Uterus (tissue), 4 donors: ENCODE results near the gene METTL21C. TPM values are rescaled to one million over a fixed set of nuclear protein-coding genes. Genes with fewer than 3 reads are reported as not detected.

Experiments used
- DNase-seq, 2 donors: peaks; one replicate each; pipeline ENCODE4 v3.0.0-alpha.2; 2019 to 2020
- H3K27ac ChIP-seq, 2 donors: fragments of 200-600 bp; sonication (generic); 1 replicate in 1 of 2; 2 replicates in 1 of 2; pipeline ENCODE4 v1.5.1; 2016 to 2018
- H3K27me3 ChIP-seq, 2 donors: fragments of 200-600 bp; sonication (generic); one replicate each; pipeline ENCODE4 v1.5.1; 2018 to 2019; ENCODE audit warnings: control low read depth in 1 of 2
- H3K36me3 ChIP-seq, 2 donors: fragments of 200-600 bp; sonication (generic); one replicate each; pipeline ENCODE4 v1.5.1; 2019; ENCODE audit warnings: control low read depth in 1 of 2
- H3K4me1 ChIP-seq, 2 donors: fragments of 200-600 bp; sonication (generic); one replicate each; pipeline ENCODE4 v1.5.1; 2018 to 2019; ENCODE audit warnings: control low read depth in 1 of 2
- H3K4me3 ChIP-seq, 2 donors: fragments of 200-600 bp; sonication (generic); 1 replicate in 1 of 2; 2 replicates in 1 of 2; pipeline ENCODE4 v1.5.1; 2018 to 2019; ENCODE audit warnings: mild to moderate bottlenecking in 1 of 2
- H3K9me3 ChIP-seq, 2 donors: fragments of 200-600 bp; sonication (generic); one replicate each; pipeline ENCODE4 v1.5.1; 2019; ENCODE audit warnings: control low read depth in 1 of 2
- POLR2A ChIP-seq, 2 donors: fragments of 450-650 bp; IDR thresholded peaks; one replicate each; pipeline ENCODE4 v1.6.1; 2016; ENCODE audit warnings: antibody characterized with exemption in 2 of 2, mild to moderate bottlenecking in 1 of 2, moderate library complexity in 1 of 2
- intact Hi-C: fragments of 100-400 bp; cut with DNase I; formaldehyde crosslinking; loops from one replicate; pipeline ENCODE4 v1.15.1; 2023; ENCODE audit warnings: low total_unique reads
- total RNA-seq, 4 donors: library from RNA; depleted of rRNA in 3 of 4; stranded (reverse); fragments of >200 nt in 3 of 4; gene quantifications; one replicate each; pipeline versions ENCODE4 v1.1.0 to v1.2.4, GENCODE V29; 2014 to 2023
- TF ChIP-seq, protein P1 (sequence below), 4 experiments: fragments of 200-600 bp in 2 of 4; fragments of 450-650 bp in 2 of 4; sonication (generic) in 2 of 4; IDR thresholded peaks; one replicate each; pipeline ENCODE4 v1.5.1; 2016 to 2019; ENCODE audit warnings: antibody characterized with exemption in 4 of 4, mild to moderate bottlenecking in 2 of 4, moderate library complexity in 1 of 4
- donor health status: DM: yes; HTN: yes; CAD: no.

The METTL21C gene
- total RNA-seq, 4 donors from 2014 or later = 0.41 TPM; not detected in 3

DNA sequence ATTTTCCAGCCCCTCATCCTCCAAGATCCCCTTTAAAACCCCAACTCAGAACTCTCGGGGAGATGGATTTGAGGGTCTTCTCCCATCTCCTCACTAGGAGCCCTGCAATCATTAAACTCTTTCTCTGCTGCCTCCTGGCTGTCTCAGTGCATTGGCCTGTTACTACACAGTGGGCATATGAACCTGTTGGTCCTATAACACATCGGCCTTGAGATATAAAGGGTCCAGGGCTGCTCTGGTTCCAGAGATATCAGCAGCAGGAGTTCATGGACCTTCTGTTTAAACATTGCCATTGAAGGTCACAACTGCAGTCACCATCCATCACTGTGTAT, 3.8 kb upstream of the METTL21C start:
- intact Hi-C loops = no loop called here
- DNase-seq = no peak

DNA sequence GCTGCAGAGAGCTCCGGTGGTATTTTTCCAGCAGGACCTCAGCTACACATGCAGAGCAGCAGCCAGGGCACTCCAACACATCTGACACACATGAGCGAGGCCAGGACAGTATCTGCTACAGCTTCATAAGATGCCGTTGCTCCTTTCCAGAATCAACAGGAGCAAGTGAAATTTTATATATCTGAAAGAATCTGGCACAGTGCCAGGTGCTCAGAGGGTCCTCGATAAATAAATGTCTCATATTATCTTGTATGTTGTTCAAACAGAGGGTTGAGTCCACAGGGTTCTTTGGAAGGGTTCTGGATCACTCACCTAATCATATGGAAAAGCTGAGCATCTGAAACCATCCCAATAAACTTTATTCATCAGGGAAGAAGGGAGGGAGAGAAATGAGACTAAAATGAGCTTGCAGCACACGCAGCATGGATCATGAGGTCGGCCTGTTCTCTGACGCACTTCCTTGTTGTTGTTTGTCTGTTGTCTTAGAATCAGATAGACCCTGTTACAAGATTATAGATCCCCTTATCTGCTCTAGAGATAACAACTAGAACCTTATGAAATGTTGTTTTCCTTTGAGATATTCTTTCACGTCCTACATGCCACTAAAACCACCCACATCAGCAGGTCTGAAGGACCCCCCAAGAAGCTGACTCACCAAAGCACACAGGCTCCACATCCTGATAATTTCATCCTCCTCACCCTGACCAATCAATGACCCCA, 3.2 kb upstream of the METTL21C start:
- intact Hi-C loops = no loop called here
- H3K4me1 ChIP-seq = peaks cover 5 to 6% of the 10 kb centered on the region in 2 donors
- H3K9me3 ChIP-seq = no peaks in the 10 kb centered on the region
- H3K27ac ChIP-seq = peak overlapping the region in 1 of 2 donors; percentile 93
- no peak for TF ChIP-seq POLR2A (IDR thresholded peaks at IDR 0.05)
- TF ChIP-seq, protein P1, sequence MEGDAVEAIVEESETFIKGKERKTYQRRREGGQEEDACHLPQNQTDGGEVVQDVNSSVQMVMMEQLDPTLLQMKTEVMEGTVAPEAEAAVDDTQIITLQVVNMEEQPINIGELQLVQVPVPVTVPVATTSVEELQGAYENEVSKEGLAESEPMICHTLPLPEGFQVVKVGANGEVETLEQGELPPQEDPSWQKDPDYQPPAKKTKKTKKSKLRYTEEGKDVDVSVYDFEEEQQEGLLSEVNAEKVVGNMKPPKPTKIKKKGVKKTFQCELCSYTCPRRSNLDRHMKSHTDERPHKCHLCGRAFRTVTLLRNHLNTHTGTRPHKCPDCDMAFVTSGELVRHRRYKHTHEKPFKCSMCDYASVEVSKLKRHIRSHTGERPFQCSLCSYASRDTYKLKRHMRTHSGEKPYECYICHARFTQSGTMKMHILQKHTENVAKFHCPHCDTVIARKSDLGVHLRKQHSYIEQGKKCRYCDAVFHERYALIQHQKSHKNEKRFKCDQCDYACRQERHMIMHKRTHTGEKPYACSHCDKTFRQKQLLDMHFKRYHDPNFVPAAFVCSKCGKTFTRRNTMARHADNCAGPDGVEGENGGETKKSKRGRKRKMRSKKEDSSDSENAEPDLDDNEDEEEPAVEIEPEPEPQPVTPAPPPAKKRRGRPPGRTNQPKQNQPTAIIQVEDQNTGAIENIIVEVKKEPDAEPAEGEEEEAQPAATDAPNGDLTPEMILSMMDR (IDR thresholded peaks at IDR 0.05) = no peak
- no peak for DNase-seq
- H3K4me3 ChIP-seq = no peak overlapping the region
- no peaks in the 10 kb centered on the region for H3K27me3 ChIP-seq
- no peaks in the 10 kb centered on the region for H3K36me3 ChIP-seq

More for the DNA sequence above, 3.8 kb upstream of the METTL21C start:
- no peak for TF ChIP-seq POLR2A (IDR thresholded peaks at IDR 0.05)
- TF ChIP-seq, protein P1 (IDR thresholded peaks at IDR 0.05) = no peak
- no peak overlapping the region for H3K4me3 ChIP-seq
- H3K9me3 ChIP-seq = no peaks in the 10 kb centered on the region
- peaks cover 5 to 6% of the 10 kb centered on the region in 2 donors for H3K4me1 ChIP-seq
- H3K36me3 ChIP-seq = no peaks in the 10 kb centered on the region
- peak overlapping the region in 1 of 2 donors; percentile 93 for H3K27ac ChIP-seq
- H3K27me3 ChIP-seq = no peaks in the 10 kb centered on the region

DNA sequence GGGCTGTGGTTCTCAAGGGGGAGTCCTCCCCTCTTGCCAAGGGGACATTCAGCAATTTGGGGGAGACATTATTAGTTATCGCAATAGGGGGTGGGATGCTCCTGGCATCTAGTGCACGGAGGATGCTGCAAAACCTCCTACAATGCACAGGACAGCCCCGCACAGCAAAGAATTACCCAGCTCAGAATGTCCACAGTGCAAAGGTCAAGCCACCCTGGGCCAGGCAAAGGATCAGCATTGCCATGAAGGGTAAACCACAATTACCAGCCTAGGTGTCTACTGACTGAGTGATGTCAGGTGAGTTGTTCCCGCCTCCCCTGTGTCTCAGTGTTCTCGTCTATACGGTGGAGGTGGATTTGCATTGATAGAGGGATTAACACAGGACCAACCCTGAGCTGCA, 2.4 kb upstream of the METTL21C start:
- no peaks in the 10 kb centered on the region for H3K27me3 ChIP-seq
- H3K4me1 ChIP-seq = peaks cover 5 to 6% of the 10 kb centered on the region in 2 donors
- H3K36me3 ChIP-seq = no peaks in the 10 kb centered on the region
- TF ChIP-seq POLR2A (IDR thresholded peaks at IDR 0.05) = no peak
- TF ChIP-seq, protein P1 (IDR thresholded peaks at IDR 0.05) = no peak
- no peaks in the 10 kb centered on the region for H3K9me3 ChIP-seq
- intact Hi-C loops = no loop called here
- no peak for DNase-seq
- no peak overlapping the region for H3K4me3 ChIP-seq
- no peak overlapping the region for H3K27ac ChIP-seq

DNA sequence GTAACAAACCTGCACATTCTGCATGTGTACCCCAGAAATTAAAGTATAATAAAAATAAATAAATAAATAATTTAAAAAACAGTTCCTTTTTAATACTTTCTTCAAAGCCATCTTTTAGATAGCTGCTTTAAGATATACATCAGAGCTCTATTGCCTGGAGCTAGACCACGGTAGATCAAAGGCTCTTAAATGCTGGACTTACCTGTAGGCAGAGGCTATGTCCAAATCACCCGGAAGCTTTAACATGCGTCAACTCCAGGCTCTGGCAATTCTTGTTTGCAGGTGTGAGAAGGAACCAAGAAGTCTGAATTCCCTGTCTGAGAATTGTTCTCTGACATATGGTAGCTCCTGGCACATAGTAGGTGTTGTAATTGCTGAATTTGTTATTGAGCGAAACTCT, 1.6 kb upstream of the METTL21C start:
- TF ChIP-seq POLR2A (IDR thresholded peaks at IDR 0.05) = no peak
- no peak overlapping the region for H3K4me3 ChIP-seq
- no peaks in the 10 kb centered on the region for H3K27me3 ChIP-seq
- DNase-seq = no peak
- H3K4me1 ChIP-seq = peaks cover 5 to 6% of the 10 kb centered on the region in 2 donors
- intact Hi-C loops = no loop called here
- no peak overlapping the region for H3K27ac ChIP-seq
- no peaks in the 10 kb centered on the region for H3K9me3 ChIP-seq
- H3K36me3 ChIP-seq = no peaks in the 10 kb centered on the region

DNA sequence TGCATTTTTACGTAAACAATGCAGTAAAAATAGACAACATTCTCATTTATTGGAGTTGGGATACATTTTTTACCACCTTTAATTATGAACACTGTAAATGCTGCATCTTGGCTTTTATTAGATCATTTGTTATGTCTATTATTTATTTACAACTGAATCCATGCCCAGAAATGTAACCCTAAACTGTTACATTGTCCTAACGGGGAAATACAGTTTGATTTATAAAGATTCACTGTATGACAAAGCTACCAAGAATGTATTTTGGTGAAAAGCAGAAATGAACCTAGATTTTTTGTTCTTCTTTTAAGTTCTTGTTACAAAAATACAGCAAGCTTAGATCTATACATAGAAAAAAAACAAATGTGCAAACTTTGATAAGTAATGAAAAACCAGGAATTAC, 1.1 kb downstream of the METTL21C start:
- TF ChIP-seq, protein P1 (IDR thresholded peaks at IDR 0.05) = no peak
- TF ChIP-seq POLR2A (IDR thresholded peaks at IDR 0.05) = no peak
- H3K27me3 ChIP-seq = no peaks in the 10 kb centered on the region
- intact Hi-C loops = no loop called here
- no peaks in the 10 kb centered on the region for H3K9me3 ChIP-seq
- peak overlapping the region in 1 of 2 donors; percentile 60 for H3K27ac ChIP-seq
- no peaks in the 10 kb centered on the region for H3K4me1 ChIP-seq
- no peak overlapping the region for H3K4me3 ChIP-seq
- no peak for DNase-seq
- H3K36me3 ChIP-seq = no peaks in the 10 kb centered on the region
